Measurements from ENCODE around the gene MYH15.

The MYH15 gene

GRCh38 chr3:108410531-108410984 is 99.8 kb downstream of the MYH15 start:
- DNase-seq = no peak

GRCh38 chr3:108409800-108410178 is 100.6 kb downstream of the MYH15 start:
- DNase-seq = no peak

- peak; percentile 4 for DNase-seq
Measured at GRCh38 chr3:108408883-108409799, 101.3 kb downstream of the MYH15 start.

DNA sequence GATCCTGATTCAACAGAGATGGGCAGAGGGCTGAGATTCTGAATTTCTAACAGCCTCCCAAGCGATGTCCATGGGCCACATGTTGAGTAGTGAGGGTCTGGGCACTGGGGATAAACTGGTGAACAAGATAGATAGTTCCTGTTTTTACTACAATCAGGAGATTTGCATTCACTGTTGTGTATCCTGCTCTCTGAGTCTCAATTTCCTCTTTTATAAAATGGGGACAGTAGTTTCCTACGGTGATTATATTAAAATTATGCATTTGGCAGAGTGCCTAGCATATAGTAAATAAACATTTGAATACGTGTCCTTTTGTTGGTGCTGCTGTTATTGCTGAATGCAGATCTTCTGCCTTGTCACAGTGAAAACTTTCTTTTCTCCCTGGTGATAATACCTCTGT is 102.5 kb downstream of the MYH15 start:
- no peak for DNase-seq

DNA sequence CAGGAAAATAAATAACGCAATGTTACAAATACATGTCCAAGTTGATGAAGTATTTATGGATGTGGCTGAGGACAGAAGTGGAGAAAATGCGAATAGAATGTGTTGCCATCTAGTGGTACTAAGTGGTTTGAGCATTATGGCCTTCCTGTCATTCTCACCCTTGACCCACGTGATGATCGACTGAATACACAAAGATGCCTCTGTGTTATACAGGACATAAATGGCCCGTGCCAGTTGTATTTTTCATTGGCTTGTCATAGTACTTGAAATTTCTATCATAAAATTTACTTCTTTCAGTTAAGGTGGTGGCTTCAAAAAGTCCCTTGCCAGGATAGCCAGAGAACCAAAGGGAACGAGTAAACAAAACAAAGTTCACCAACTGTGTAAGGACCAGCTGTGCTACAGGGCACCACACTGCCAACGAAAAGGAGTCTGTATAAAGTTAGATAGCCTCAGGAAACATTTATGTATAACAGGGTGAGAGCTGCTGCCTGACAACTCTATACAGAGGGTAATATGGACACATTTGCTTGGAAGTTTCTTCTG is 103.7 kb downstream of the MYH15 start:
- no peak for DNase-seq

- no peak for DNase-seq
Measured at GRCh38 chr3:108406063-108406660, 104.2 kb downstream of the MYH15 start.

GRCh38 chr3:108404368-108404767 is 106.0 kb downstream of the MYH15 start:
- no peak for DNase-seq

DNA sequence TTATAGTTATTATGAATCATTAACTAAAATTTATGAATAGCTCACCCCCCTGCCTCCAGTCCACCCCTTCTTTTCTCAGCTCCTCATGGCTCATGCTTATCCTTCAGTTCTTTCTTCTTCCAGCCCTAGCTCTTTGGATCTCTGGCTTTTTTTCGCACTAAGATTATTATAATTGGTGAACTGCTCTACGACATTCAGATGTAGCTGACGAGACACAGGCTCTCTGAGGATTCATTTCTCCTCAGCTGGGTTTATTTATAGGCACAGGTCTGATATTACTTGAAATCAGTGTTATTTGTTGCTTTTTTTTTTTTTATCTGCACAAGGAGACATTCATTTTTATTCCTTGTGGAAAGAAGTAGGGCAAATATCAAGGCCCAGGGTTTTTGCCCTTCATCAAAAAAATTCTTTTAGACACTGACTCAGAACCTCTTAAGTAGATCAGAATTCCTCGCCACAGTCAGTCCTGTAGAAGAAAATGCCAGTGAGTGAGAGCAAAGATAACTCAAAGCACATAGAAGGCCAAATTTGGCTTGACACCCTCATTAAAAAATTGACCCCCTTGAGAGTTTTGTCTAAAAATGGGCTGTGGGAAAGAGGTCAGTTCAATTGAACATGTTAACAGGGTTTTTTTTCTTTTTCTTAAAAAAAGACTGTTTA is 106.6 kb downstream of the MYH15 start:
- DNase-seq = no peak

- no peak for DNase-seq
Measured at GRCh38 chr3:108403198-108403597, 107.2 kb downstream of the MYH15 start.

DNA sequence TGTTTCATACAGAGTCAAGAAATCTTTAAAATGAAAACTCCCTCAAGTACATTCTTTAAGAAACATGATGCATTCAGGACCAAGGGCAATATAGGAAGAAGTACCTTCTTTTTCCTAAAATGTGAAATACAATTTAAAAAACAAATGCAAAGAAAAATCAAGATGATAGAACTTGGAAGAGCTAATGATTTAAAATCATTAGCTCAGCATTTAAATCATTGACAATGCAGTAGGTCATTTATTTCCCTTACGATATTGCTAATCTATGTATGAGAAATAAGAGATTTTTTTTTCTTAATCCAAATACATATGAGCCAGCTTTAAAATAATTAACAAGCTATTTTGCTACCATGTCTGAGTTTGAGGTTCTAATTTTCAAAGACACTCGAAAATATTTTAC is 108.6 kb downstream of the MYH15 start:
- no peak for DNase-seq

DNA sequence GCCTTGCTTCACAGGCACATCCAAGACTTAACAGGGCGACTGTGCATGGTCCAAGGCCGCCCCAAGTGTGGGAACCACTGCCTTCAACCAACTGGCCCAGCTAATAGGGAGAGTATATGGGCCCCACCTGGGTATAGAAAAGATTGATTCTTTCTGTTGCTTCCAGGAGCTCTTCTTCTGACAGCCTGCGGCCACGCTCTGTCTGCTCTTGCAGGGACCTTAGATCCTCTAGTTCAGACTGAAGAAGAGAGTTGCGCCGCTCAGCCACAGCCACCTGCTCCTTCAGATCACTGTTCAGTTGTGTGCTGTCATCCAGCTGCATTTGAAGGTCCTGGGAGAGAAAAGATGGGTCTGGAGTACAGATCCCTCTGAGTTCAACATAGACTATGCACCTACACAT is 111.9 kb downstream of the MYH15 start:
- DNase-seq = no peak

DNA sequence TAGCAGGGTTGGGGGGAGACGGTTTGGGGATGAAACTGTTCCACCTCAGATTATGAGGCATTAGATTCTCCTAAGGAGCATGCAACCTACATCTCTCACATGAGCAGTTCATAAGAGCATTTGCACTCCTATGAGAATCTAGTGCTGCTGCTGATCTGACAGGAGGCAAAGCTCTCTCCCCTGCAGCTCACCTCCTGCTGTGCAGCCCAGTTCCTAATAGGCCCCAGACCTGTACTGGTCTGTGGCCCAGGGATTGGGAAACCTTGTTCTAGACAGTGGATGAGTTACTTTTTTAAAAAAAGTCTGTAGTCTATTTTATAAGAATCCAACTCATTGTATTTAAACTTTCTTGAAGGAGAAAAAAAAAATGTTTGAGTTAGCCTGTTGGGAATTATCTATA is 114.1 kb downstream of the MYH15 start:
- no peak for DNase-seq

- DNase-seq = no peak
Measured at GRCh38 chr3:108394563-108394962, 115.8 kb downstream of the MYH15 start.

GRCh38 chr3:108394016-108394415 is 116.4 kb downstream of the MYH15 start:
- no peak for DNase-seq

GRCh38 chr3:108393128-108393900 is 117.1 kb downstream of the MYH15 start:
- DNase-seq = no peak

- no peak for DNase-seq
Measured at GRCh38 chr3:108391917-108392593, 118.3 kb downstream of the MYH15 start.

- no peak for DNase-seq
Measured at GRCh38 chr3:108389372-108389771, 121.0 kb downstream of the MYH15 start.

DNA sequence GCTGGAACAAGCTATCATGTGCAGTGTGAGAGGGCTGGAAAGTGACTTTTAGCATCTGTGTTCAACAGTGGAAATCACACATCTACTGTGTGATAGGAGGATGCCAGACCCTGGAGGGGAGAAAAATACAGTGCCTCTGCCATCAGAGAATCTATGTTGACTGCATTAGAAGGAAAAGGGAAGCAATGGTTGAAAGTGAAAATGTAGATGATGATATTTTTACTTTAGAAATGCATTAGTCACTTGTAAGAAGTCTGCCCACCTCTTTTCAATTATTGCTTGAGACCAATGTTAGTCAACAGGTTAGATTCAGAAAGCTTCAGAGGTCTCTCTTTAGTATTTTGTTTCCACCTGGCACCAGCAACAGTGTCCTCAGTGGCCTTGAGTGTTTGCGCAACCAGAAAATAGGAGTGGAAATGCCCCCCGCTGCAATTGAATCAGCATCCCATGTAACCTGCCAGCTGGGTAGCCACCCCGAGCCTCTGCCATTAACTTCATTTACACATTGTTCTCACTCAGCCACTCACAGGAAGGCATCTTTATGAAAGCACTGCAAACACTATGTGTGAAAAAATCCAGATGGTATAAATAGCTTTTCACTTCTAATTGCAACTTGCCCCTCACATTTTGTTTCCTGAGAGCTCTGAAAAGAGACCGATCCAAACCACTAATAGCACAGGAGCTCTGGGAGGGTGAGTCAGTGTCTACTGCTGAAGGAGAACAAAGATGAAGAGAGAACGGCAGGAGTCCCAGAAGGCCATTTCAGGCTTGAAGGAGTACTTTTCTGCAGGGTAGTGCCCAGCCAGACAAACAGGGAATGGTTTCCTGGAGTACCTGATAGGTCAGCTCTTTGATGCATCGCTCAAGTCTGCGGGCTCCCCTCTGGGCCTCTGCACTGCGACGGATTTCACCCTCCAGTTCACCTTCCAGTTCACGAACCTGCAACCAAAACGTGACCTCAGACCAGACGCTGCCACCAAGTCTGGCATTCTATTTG is 122.0 kb downstream of the MYH15 start:
- DNase-seq = no peak

DNA sequence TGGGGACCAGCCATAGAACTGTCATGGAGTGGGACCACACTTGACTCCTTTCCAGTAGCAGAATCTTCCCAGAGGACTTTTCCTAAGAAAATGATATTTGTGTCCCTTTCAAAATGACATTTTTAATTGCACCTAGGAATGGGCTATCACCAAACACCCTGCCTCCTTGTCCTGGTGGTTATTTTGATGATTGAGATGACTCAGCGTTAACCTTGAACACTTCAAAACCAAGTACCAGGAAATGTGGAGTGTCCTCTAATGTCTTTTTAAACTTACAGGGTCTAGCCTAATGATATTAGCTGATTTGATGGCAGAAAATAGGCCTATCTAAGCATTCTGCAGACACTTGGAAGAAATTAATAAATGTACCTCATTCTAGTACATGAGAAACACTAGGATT is 123.3 kb downstream of the MYH15 start:
- peak; percentile 43 for DNase-seq

DNA sequence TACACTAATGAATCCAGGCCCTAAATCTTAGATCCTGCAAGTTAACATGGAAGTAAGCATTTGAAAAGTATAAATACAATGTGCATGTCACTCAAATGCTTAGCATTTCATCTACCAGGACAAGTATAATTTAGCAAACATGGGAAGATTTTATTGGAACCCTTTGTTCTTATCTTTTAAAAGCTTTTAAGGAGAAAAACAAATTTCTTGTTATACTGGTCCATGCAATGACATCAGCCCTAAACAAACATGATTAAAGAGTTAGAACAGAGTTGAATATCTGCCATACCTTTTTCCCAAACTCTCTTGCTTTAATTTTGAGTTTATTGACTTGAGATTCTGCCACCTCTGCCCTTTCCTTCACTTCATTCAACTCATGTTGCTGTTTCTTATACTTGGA is 127.1 kb downstream of the MYH15 start:
- peak; percentile 2 for DNase-seq

Data from DMS53 (cell line).